Measurements from ENCODE around the gene FBRSL1. TPM values are rescaled to one million over a fixed set of nuclear protein-coding genes. Genes with fewer than 3 reads are reported as not detected.

FBRSL1 gene
- total and polyA plus RNA-seq, 10 donors: 14.3 to 161 (median 49.8) TPM

DNA sequence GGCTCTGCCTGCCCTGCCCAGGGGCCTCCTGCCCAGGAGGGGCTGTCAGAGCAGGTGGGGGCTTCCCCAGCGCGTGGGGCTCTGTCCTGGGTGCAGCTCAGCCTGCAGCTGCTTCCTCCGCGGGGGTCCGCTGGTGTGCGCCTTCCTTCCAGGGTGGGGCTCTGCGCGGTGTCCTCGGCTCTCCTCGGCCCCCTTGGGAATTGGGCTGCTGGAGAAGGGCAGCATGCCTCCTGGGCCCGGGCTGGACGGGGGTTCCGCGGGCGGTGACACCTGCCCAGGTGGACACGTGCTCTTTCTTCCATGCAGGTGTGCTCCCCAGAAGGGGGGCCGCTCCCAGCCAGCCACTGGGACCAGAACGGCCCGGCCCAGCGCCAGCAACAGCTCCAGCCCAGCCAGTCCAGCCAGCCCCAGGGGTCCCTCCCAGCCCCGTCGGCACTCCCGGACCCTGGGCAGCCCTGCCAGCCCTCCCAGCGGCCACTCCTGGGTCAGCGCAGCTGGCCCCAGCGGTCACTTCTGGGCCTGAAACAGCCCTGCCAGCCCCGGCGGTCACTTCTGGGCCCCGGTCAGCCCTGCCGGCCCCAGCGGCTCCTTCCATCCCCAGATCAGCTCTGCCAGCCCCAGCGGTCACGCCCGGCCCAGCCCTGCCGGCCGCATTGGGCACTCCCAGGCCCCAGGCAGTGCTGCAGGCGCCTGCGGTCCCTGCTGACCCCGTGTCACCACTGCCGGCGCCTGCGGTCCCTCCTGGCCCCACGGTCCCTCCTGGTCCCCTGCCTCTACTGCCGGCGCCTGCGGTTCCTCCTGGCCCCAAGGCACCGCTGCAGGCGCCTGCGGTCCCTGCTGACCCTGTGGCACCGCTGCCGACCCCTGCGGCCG lies 19.1 kb downstream of the FBRSL1 start:
- no peaks in the 10 kb centered on the region for H3K9me3 ChIP-seq
- intact Hi-C loops (cut with DNase I; ENCODE audit: low total_unique reads): no loop called here
- H3K27ac ChIP-seq: no peak overlapping the region
- TF ChIP-seq POLR2AphosphoS5 (IDR thresholded peaks at IDR 0.05) (no peak), POLR2A (IDR thresholded peaks at IDR 0.05) (no peak)
- TF ChIP-seq, protein P1, sequence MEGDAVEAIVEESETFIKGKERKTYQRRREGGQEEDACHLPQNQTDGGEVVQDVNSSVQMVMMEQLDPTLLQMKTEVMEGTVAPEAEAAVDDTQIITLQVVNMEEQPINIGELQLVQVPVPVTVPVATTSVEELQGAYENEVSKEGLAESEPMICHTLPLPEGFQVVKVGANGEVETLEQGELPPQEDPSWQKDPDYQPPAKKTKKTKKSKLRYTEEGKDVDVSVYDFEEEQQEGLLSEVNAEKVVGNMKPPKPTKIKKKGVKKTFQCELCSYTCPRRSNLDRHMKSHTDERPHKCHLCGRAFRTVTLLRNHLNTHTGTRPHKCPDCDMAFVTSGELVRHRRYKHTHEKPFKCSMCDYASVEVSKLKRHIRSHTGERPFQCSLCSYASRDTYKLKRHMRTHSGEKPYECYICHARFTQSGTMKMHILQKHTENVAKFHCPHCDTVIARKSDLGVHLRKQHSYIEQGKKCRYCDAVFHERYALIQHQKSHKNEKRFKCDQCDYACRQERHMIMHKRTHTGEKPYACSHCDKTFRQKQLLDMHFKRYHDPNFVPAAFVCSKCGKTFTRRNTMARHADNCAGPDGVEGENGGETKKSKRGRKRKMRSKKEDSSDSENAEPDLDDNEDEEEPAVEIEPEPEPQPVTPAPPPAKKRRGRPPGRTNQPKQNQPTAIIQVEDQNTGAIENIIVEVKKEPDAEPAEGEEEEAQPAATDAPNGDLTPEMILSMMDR (IDR thresholded peaks at IDR 0.05 in 8 of 11, conservative IDR thresholded peaks at IDR 0.05 in 3 of 11): no peak
- H3K4me3 ChIP-seq: no peak overlapping the region
- peaks cover 34 to 69% (median 48%) of the 10 kb centered on the region in 6 donors for H3K4me1 ChIP-seq
- H3K36me3 ChIP-seq: peaks cover 0 to 61% (median 33%) of the 10 kb centered on the region in 6 donors
- no peak for DNase-seq
- no peaks in the 10 kb centered on the region for H3K27me3 ChIP-seq (replicated peaks in 1 of 7)
- WGBS, 5 donors: 95 to 97% (median 96%) methylated on average over 28 to 53 of the region's 53 CpGs

DNA sequence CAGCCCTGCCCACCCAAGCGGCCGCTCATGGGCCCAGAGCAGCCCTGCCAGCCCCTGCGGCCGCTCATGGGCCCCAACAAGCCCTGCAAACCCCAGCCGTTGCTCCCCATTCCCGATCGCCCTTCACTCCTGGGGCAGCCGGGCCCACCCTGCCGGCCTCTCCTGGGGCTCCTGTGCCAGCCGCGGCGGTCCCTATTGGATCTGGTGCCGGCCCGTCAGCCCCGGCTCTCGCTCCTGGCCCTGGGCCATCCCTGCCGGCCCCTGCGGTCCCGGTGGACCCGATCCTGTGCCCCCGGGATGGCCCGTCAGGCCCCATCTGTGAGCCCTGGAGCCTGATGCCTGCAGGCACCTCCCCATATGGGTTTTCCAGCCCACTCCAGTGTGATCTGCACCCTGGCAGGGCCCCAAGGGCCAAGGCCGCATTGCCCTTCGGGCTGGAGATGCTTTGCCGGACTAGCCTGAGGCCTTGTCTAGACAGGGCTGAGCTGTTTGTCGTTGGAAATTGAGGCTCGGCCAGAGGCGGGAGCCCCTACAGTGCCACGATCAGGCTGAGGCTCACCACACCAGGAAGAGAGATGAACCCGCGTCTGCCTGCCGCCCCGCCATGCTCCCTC lies 20.3 kb downstream of the FBRSL1 start:
- Histone ChIP-seq H3K27ac (no peak overlapping the region), H3K36me3 (peaks cover 0 to 73% (median 33%) of the 10 kb centered on the region in 6 donors), H3K4me3 (no peak overlapping the region), H3K27me3 (replicated peaks in 1 of 7) (no peaks in the 10 kb centered on the region), H3K9me3 (no peaks in the 10 kb centered on the region), H3K4me1 (peaks cover 22 to 58% (median 37%) of the 10 kb centered on the region in 6 donors)
- intact Hi-C loops (cut with DNase I; ENCODE audit: low total_unique reads): no loop called here
- WGBS, 5 donors: 85 to 91% (median 88%) methylated on average over 20 to 33 of the region's 33 CpGs
- DNase-seq: no peak
- TF ChIP-seq, protein P1 (IDR thresholded peaks at IDR 0.05 in 8 of 11, conservative IDR thresholded peaks at IDR 0.05 in 3 of 11): no peak
- TF ChIP-seq POLR2AphosphoS5 (IDR thresholded peaks at IDR 0.05) (peak in 2 of 3 donors; percentile 21 to 28), POLR2A (IDR thresholded peaks at IDR 0.05) (no peak)

DNA sequence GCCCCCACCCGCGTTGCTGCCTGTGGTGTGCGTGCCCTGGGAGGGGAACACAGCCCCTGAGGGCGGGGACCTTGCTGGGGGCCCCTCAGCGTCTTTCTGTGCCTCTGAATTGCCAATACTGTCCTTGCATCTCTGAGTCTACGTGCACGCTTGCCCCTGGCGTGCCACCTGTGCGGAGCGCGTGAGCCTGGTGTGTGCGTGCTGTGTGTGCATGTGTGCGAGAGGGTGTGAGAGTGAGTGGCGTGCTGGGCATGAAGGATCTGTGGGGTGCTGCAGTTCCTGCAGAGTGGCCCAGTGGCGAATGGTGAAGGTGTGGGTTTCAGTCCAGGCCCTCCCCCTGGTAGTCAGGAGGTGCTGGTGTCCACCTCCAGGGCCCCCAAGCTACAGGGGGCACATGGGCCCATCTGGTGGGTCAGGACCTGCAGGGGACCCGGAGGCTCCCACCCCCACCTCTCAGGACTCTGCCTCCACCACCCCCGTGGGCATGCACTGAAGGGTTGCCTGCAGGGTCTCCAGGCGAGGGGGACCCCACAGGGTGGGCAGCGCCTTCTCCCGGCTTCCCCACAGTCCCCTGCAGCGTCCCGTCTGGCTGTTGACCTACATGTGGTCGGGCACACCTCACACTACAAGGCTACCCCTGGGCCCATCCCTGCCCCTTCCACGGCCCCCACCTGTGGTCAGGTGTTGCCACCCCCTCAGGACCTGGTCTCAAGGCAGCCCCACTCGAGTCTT lies 21.0 kb downstream of the FBRSL1 start:
- 89 to 96% (median 91%) methylated on average over 16 to 25 of the region's 25 CpGs for WGBS, 5 donors
- peaks cover 0 to 6% (median 2%) of the 10 kb centered on the region in 8 donors for H3K9me3 ChIP-seq
- H3K4me3 ChIP-seq: no peak overlapping the region
- H3K27me3 ChIP-seq (replicated peaks in 1 of 7): no peaks in the 10 kb centered on the region
- no peak overlapping the region for H3K27ac ChIP-seq
- intact Hi-C loops (cut with DNase I; ENCODE audit: low total_unique reads): no loop called here
- H3K36me3 ChIP-seq: peaks cover 0 to 77% (median 33%) of the 10 kb centered on the region in 6 donors
- TF ChIP-seq, protein P1 (IDR thresholded peaks at IDR 0.05 in 8 of 11, conservative IDR thresholded peaks at IDR 0.05 in 3 of 11): no peak
- TF ChIP-seq POLR2A (IDR thresholded peaks at IDR 0.05) (no peak), POLR2AphosphoS5 (IDR thresholded peaks at IDR 0.05) (no peak)
- peaks cover 16 to 51% (median 30%) of the 10 kb centered on the region in 6 donors for H3K4me1 ChIP-seq
- DNase-seq: no peak
